Measurements from ENCODE around the gene NRDE2. TPM values are rescaled to one million over a fixed set of nuclear protein-coding genes. Genes with fewer than 3 reads are reported as not detected.

NRDE2 gene
- total and polyA plus RNA-seq, 8 donors = 17.4 to 25.7 (median 21.5) TPM

- intact Hi-C loops (cut with DNase I) = no loop called here
- Histone ChIP-seq H3K27ac (no peak overlapping the region), H3K27me3 (no peaks in the 10 kb centered on the region), H3K36me3 (no peaks in the 10 kb centered on the region), H3K9me3 (no peaks in the 10 kb centered on the region), H3K4me3 (no peak overlapping the region), H3K4me1 (no peaks in the 10 kb centered on the region)
- TF ChIP-seq, protein P1, sequence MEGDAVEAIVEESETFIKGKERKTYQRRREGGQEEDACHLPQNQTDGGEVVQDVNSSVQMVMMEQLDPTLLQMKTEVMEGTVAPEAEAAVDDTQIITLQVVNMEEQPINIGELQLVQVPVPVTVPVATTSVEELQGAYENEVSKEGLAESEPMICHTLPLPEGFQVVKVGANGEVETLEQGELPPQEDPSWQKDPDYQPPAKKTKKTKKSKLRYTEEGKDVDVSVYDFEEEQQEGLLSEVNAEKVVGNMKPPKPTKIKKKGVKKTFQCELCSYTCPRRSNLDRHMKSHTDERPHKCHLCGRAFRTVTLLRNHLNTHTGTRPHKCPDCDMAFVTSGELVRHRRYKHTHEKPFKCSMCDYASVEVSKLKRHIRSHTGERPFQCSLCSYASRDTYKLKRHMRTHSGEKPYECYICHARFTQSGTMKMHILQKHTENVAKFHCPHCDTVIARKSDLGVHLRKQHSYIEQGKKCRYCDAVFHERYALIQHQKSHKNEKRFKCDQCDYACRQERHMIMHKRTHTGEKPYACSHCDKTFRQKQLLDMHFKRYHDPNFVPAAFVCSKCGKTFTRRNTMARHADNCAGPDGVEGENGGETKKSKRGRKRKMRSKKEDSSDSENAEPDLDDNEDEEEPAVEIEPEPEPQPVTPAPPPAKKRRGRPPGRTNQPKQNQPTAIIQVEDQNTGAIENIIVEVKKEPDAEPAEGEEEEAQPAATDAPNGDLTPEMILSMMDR (IDR thresholded peaks at IDR 0.05) = no peak
- ATAC-seq = no peak
- no peak for DNase-seq
These were observed 30.3 kb upstream of the NRDE2 start for GRCh38 chr14:90361865-90362557.

- intact Hi-C loops (cut with DNase I) = no loop called here
- no peak for DNase-seq
- Histone ChIP-seq H3K36me3 (no peaks in the 10 kb centered on the region), H3K9me3 (no peaks in the 10 kb centered on the region), H3K27ac (no peak overlapping the region), H3K4me1 (no peaks in the 10 kb centered on the region), H3K4me3 (no peak overlapping the region), H3K27me3 (no peaks in the 10 kb centered on the region)
- ATAC-seq = no peak
- TF ChIP-seq, protein P1 (IDR thresholded peaks at IDR 0.05) = no peak
These were observed 26.6 kb upstream of the NRDE2 start for GRCh38 chr14:90358359-90358758.

- H3K4me3 ChIP-seq = no peak overlapping the region
- no peaks in the 10 kb centered on the region for H3K36me3 ChIP-seq
- H3K27me3 ChIP-seq = no peaks in the 10 kb centered on the region
- DNase-seq (no peak), ATAC-seq (no peak)
- TF ChIP-seq, protein P1 (IDR thresholded peaks at IDR 0.05) = no peak
- H3K27ac ChIP-seq = no peak overlapping the region
- no peaks in the 10 kb centered on the region for H3K4me1 ChIP-seq
- intact Hi-C loops (cut with DNase I) = no loop called here
- no peaks in the 10 kb centered on the region for H3K9me3 ChIP-seq
These were observed 25.2 kb upstream of the NRDE2 start for GRCh38 chr14:90356925-90357324.

- H3K4me3 ChIP-seq = no peak overlapping the region
- H3K9me3 ChIP-seq = no peaks in the 10 kb centered on the region
- H3K36me3 ChIP-seq = no peaks in the 10 kb centered on the region
- no peaks in the 10 kb centered on the region for H3K27me3 ChIP-seq
- intact Hi-C loops (cut with DNase I) = no loop called here
- no peaks in the 10 kb centered on the region for H3K4me1 ChIP-seq
- H3K27ac ChIP-seq = no peak overlapping the region
- TF ChIP-seq, protein P1 (IDR thresholded peaks at IDR 0.05) = no peak
- DNase-seq (no peak), ATAC-seq (no peak)
These were observed 24.1 kb upstream of the NRDE2 start for GRCh38 chr14:90355540-90356518.

Measured in left lung (tissue), 10 donors.